Cortex of kidney (tissue), 1 donor: Measurements from ENCODE around the gene KRTAP2-3.
"Not testable (repeated sequence)": the region's sequence is repeated elsewhere in the genome, so short reads cannot be mapped to it uniquely, and the experiment has no call there.

Source experiments
- DNase-seq: peaks from one replicate; lab custom pipeline; 2025; lab: John Stamatoyannopoulos, UW

The KRTAP2-3 gene, protein sequence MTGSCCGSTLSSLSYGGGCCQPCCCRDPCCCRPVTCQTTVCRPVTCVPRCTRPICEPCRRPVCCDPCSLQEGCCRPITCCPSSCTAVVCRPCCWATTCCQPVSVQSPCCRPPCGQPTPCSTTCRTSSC

GRCh38 chr17:41060052-41060604 is at the start of gene KRTAP2-3:
Gene KRTAP2-3 (minus strand): TSS chr17:41060114. CDS start chr17:41060050, 64 bp downstream.
- no peak for DNase-seq

DNA sequence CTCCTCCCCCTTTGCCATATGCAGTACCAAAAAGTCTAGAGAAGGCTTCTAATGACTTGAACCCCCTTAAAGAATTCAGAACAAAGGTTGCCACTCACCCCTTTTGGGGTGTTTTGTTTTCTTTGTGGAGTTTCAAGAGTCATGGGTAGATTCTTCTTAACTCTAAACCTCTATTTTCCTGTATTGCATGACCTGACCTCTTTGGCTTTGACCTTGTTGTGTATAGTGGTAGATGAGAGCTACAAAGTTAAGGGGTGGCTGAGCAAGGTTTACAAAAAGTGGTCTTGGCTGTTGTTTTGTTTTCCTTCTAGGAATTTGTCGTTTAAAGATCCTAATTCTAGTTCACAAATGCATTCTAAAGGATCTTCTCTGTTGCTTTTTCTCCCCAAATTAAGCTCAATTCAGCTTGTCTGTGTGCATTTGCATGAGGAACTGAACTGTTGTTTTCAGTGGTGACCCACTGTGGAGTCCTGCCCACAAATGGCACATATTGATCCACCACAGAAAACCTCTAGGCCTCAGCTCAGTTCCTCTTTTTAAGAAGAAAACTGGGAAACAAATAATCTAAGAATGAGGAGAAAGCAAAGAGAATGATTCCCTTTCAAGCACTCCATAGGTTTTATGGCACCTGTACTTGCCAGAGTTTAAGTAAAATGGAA is 48.9 kb upstream of the KRTAP2-3 start:
- not testable (repeated sequence) for DNase-seq

GRCh38 chr17:41107941-41108450 is 48.1 kb upstream of the KRTAP2-3 start:
- no peak for DNase-seq

DNA sequence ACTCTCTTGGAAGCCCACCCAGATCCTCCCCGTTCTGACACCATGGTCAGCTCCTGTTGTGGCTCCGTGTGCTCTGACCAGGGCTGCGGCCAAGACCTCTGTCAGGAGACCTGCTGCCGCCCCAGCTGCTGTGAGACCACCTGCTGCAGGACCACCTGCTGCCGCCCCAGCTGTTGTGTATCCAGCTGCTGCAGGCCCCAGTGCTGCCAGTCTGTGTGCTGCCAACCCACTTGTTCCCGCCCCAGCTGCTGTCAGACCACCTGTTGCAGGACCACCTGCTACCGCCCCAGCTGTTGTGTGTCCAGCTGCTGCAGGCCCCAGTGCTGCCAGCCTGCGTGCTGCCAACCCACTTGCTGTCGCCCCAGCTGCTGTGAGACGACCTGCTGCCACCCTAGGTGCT is 45.4 kb upstream of the KRTAP2-3 start, which contains the start of gene KRTAP4-9:
TSS of gene KRTAP4-9 (plus strand) at position 43 of the 400 bp plus-strand sequence. CDS start at position 43, 0 bp downstream.
- not testable (repeated sequence) for DNase-seq

GRCh38 chr17:41104386-41105038 is 44.6 kb upstream of the KRTAP2-3 start:
- not testable (repeated sequence) for DNase-seq

DNA sequence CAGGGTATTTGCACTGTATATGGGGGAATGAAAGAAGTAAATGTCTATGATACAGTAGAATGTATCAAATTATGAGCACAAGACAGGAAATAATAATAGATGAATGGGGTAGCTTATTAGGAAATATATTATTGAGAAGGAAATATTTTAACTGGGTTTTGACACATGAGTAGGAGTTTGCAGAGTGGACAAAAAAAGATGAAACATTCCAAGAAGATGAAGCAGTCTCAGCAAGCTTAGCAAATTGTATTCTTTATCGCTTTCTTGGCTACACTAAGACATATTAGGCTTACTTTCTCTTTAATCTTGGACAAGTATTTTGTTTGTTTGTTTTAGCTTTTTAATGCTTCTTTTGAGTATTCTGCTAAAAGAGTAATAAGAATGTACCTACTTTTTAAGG is 44.0 kb upstream of the KRTAP2-3 start:
- DNase-seq = no peak

DNA sequence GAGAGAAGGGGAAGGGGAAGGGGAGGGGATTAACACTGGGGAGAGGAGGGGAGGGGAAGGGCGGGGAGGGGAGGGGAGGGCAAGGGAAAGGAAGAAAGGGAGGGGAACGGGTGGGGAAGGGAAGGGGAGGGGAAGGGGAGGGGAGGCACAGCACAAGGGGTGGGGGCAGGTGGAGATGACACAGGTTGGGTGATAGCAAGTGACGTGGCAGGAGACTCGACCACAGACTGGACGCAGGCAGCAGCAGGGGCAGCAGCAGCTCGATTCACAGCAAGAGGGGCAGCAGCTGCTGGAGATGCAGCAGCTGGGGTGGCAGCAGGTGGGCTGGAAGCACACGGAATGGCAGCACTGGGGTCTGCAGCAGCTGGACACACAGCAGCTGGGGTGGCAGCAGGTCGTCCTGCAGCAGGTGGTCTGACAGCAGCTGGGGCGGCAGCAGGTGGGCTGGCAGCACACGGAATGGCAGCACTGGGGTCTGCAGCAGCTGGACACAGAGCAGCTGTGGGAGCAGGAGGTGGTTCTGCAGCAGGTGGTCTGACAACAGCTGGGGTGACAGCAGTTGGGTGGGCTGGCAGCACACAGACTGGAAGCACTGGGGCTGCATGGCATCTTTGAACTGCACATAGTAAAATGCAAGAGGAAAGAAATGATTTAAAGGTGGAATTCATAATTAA is 41.8 kb upstream of the KRTAP2-3 start, which contains the start of gene KRTAP4-16:
TSS of gene KRTAP4-16 (minus strand) at position 624 of the 674 bp plus-strand sequence. CDS start at position 624, 0 bp downstream.
- no peak for DNase-seq

GRCh38 chr17:41099682-41100480 is 40.0 kb upstream of the KRTAP2-3 start:
- DNase-seq = not testable (repeated sequence)

GRCh38 chr17:41098481-41098880 is 38.6 kb upstream of the KRTAP2-3 start:
- DNase-seq = no peak

GRCh38 chr17:41098042-41098441 is 38.1 kb upstream of the KRTAP2-3 start, which contains the start of gene KRTAP4-8:
Gene KRTAP4-8 (minus strand): TSS chr17:41098142. CDS start chr17:41098084, 58 bp downstream.
- no peak for DNase-seq

DNA sequence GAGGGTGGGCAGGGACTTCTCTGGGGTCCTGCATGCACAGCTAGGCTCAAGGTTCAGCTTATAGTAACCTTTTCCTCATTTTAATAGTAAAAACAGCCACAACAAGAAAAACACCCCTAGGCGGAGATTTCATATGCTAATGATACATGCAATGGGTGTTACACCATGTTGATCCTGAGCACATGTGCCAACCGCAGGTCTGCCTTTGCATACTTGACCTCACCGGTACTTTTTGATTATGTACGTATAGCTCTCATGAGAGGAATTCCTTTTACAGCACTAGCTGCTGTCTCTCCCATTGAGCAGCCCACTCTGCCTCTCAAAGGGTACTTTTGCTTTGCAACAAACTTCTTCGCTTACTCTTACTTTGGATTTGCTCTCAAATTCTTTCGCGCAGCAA is 36.1 kb upstream of the KRTAP2-3 start:
- DNase-seq = no peak

DNA sequence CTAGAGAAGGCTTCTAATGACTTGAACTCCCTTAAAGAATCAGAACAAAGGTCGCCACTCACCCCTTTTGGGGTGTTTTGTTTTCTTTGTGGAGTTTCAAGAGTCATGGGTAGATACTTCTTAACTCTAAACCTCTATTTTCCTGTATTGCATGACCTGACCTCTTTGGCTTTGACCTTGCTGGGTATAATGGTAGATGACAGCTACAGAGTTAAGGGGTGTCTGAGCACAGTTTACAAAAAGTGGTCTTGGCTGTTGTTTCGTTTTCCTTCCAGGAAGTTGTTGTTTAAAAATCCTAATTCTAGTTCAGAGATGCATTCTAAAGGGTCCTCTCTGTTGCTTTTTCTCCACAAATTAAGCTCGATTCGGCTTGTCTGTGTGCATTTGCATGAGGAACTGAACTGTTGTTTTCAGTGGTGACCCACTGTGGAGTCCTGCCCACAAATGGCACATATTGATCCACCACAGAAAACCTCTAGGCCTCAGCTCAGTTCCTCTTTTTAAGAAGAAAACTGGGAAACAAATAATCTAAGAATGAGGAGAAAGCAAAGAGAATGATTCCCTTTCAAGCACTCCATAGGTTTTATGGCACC is 28.9 kb upstream of the KRTAP2-3 start:
- not testable (repeated sequence) for DNase-seq

DNA sequence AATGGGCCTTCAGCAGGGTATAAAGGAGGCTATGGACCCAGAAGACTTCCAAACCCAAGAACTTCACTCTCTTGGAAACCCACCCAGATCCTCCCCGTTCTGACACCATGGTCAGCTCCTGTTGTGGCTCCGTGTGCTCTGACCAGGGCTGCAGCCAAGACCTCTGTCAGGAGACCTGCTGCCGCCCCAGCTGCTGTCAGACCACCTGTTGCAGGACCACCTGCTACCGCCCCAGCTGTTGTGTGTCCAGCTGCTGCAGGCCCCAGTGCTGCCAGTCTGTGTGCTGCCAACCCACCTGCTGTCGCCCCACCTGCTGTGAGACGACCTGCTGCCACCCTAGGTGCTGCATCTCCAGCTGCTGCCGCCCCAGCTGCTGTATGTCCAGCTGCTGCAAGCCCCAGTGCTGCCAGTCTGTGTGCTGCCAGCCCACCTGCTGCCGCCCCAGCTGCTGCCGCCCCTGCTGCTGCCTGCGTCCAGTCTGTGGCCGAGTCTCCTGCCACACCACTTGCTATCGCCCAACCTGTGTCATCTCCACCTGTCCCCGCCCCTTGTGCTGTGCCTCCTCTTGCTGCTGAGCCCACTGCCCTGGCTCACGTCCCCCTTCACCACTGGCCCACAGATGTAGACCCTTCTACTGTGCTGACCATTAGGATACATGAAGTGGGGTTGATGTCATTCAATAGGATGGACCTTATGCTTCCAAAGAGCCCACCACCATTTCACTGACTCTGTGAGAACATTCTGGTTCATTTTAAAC is 24.4 kb upstream of the KRTAP2-3 start, which contains the start of gene KRTAP4-7:
TSS of gene KRTAP4-7 (plus strand) at position 51 of the 757 bp plus-strand sequence. CDS start at position 108, 57 bp downstream.
- not testable (repeated sequence) for DNase-seq

DNA sequence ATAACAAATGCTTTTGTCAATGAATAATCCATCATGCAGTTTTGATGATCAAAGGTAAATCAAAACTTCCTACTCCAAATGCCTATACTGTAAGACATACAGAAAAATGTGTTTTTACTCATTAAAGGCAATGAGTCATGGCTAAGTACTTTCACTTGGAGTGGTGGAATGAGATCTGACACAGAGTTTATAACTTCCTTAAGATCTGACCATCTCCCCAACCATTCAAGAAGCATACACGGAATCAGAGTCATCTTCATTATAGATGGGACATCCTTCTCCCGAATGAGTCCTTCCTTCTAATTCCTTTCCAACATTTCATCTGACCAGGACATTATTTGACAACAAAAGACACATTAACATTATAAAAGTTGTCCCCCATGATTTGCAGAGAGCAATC is 23.5 kb upstream of the KRTAP2-3 start:
- DNase-seq = not testable (repeated sequence)

DNA sequence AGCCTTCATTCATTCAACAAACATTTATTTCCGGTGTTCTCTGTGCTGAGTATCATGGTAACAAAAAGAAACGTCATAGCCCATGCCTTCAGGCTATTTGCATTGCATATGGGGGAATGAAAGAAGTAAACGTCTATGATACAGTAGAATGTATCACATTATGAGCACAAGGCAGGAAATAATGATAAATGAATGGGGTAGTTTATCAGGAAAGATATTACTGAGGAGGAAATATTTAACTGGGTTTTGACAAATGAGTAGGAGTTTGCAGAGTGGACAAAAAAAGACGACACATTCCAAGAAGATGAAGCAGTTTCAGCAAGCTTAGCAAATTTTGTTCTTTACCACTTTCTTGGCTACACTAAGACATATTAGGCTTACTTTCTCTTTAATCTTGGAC is 22.7 kb upstream of the KRTAP2-3 start:
- DNase-seq = no peak

DNA sequence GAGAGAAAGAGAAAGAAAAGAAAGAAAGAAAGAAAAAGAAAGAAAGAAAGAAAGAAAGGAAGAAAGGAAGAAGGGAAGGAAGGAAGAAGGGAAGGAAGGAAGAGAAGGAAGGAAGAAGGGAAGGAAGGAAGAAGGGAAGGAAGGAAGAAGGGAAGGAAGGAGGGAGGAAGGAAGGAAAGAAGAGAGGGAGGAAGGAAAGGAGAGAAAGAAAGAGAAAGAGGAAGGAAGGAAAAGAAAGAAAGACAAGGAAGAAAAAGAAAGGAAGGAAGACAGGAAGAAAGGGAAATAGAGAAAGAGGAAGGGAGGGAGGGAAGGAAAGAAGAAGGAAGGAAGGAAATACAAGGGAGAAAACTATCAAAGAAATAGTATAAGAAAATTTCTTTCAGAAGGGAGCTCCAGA is 16.9 kb upstream of the KRTAP2-3 start:
- no peak for DNase-seq

DNA sequence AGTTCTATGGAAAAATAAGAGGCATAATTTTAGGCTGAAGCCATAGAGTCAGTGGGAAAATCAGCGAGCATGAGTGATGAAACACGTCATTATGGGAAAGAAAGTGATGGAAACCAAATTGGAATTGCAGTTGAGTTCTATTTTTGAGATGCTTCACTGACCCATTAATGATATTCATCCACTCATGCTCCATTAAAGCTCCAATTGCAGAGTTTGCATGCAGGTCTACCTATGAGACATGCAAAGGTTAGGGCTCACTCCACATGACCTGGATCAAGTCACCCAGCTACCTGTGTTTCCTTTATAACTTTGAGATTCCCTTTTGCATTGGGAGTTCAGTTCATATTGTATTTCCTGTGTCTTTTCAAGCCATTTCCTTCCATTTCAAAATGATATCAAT is 13.8 kb upstream of the KRTAP2-3 start:
- no peak for DNase-seq

DNA sequence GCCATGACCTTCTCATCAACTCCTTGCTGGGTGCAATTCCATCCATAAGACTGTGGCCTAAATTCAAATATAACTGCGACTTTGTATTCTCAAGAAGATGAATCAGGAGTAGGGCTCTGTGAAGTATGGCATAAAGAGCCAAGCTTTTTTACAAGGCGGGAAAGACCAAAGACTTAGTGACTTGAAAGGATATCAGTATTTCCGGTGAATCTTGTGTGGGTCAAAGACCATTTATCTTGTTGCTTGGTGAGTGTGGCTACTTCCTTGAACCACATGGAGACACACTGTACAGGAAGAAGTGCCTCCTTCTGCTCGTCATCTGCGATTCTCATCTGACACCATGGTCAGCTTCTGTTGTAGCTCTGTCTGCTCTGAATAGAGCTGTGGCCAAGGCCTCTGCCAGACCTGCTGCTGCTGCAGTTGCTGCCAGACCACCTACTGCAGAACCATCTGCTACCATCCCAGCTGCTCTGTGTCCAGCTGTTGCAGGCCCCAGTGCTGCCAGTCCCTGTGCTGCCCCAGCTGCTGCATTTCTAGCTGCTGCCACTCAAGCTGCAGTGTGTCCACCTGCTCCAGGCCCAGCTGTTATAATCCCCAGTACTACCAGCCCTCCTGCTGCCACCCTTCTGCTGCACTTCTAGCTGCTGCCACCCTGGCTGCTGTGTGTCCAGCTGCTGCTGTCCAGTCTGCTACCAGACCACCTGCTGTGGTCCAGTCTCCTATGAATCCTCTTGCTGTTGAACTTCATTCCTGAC is 11.9 kb upstream of the KRTAP2-3 start:
- DNase-seq = no peak

DNA sequence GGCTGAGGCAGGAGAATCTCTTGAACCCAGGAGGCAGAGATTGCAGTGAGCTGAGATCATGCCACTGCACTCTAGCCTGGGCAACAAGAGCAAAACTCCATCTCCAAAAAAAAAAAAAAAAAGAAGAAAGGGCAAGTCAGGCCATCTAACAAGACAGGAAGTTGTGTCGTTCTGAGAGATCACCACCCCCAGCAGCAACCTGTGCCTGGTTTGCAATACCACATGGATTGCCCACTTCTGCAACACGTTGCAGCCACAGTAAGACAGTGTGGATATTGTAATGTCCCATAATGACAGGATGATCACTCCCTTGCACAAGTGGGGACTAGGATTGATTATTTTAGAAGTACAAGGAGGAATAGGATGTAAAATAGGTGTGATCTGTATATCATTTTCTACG is 9.1 kb upstream of the KRTAP2-3 start:
- no peak for DNase-seq
